CD14-positive monocyte (primary cell): Measurements from ENCODE around the gene WDFY4. TPM values are rescaled to one million over a fixed set of nuclear protein-coding genes. Genes with fewer than 3 reads are reported as not detected.

Source experiments
- DNase-seq, 3 donors: peaks; one replicate each; pipeline ENCODE4 v3.0.0-alpha.2; 2011 to 2022
- H2AFZ ChIP-seq: 2 replicates; pipeline ENCODE4 v1.6.0; 2012; ENCODE audit warnings: mild to moderate bottlenecking, low read depth, low read length, inconsistent platforms; ENCODE audit not compliant: insufficient read depth, poor library complexity, severe bottlenecking
- H3K27ac ChIP-seq, 2 donors: 1 replicate in 1 of 2; 2 replicates in 1 of 2; pipeline ENCODE4 v1.5.1; 2012 to 2013; ENCODE audit warnings: low read length in 2 of 2, control low read depth in 1 of 2, inconsistent platforms in 1 of 2, low read depth in 1 of 2, mild to moderate bottlenecking in 1 of 2
- H3K27me3 ChIP-seq, 2 donors: one replicate each; pipeline versions ENCODE4 v1.6.0 to v1.6.1; 2011 to 2013; ENCODE audit warnings: low read length in 2 of 2; ENCODE audit not compliant: control insufficient read depth in 2 of 2, insufficient read depth in 2 of 2
- H3K36me3 ChIP-seq, 2 donors: replicated peaks in 1 of 2; 1 replicate in 1 of 2; 2 replicates in 1 of 2; pipeline versions ENCODE4 v1.5.1 to v1.6.1; 2012 to 2013; ENCODE audit warnings: low read length in 2 of 2, control low read depth in 1 of 2, inconsistent platforms in 1 of 2, mild to moderate bottlenecking in 1 of 2; ENCODE audit not compliant: insufficient read depth in 2 of 2, control insufficient read depth in 1 of 2
- H3K4me1 ChIP-seq, 2 donors: 1 replicate in 1 of 2; 2 replicates in 1 of 2; pipeline versions ENCODE4 v1.5.1 to v1.6.1; 2012 to 2013; ENCODE audit warnings: low read length in 2 of 2, control low read depth in 1 of 2, inconsistent platforms in 1 of 2, mild to moderate bottlenecking in 1 of 2, moderate library complexity in 1 of 2; ENCODE audit not compliant: insufficient read depth in 2 of 2, control insufficient read depth in 1 of 2
- H3K4me2 ChIP-seq: replicated peaks from 2 replicates; pipeline ENCODE3; 2012; ENCODE audit warnings: low read length, moderate library complexity, mild to moderate bottlenecking; ENCODE audit not compliant: poor library complexity, severe bottlenecking; ENCODE audit errors: extremely low read depth
- H3K4me3 ChIP-seq, 3 experiments: fragments of 200-600 bp in 1 of 3; sonication (generic) in 1 of 3; replicated peaks in 1 of 3; 1 replicate in 2 of 3; 2 replicates in 1 of 3; pipeline ENCODE4 v1.5.1; 2011 to 2013; ENCODE audit warnings: low read length in 3 of 3, mild to moderate bottlenecking in 3 of 3, control low read depth in 2 of 3, low read depth in 2 of 3, inconsistent platforms in 1 of 3, moderate library complexity in 1 of 3
- H3K79me2 ChIP-seq: 2 replicates; pipeline ENCODE4 v1.6.0; 2012; ENCODE audit warnings: mild to moderate bottlenecking, control low read depth, inconsistent platforms, low read length, moderate library complexity; ENCODE audit not compliant: insufficient read depth
- H3K9ac ChIP-seq: 2 replicates; pipeline ENCODE4 v1.6.0; 2017; ENCODE audit warnings: low read length, mild to moderate bottlenecking; ENCODE audit not compliant: insufficient read depth, poor library complexity, severe bottlenecking
- H3K9me3 ChIP-seq, 2 donors: replicated peaks in 1 of 2; 1 replicate in 1 of 2; 2 replicates in 1 of 2; pipeline versions ENCODE4 v1.5.1 to v1.6.1; 2012 to 2013; ENCODE audit warnings: low read length in 2 of 2, control low read depth in 1 of 2; ENCODE audit not compliant: control insufficient read depth in 1 of 2, insufficient read depth in 1 of 2
- H4K20me1 ChIP-seq: 2 replicates; pipeline ENCODE4 v1.6.0; 2012; ENCODE audit warnings: mild to moderate bottlenecking, low read length, control low read depth, moderate library complexity; ENCODE audit not compliant: insufficient read depth
- H3K27ac Mint-ChIP-seq, 7 donors: one replicate each; pipeline ENCODE4 v1.8.0; 2020; ENCODE audit warnings: mild to moderate bottlenecking in 7 of 7, mixed read lengths in 7 of 7, moderate library complexity in 6 of 7, inconsistent platforms in 2 of 7
- H3K27me3 Mint-ChIP-seq, 3 donors: one replicate each; pipeline ENCODE4 v1.8.0; 2021 to 2022; ENCODE audit warnings: low read depth in 3 of 3, mild to moderate bottlenecking in 3 of 3, mixed read lengths in 3 of 3, moderate library complexity in 3 of 3, inconsistent platforms in 1 of 3
- H3K36me3 Mint-ChIP-seq, 2 donors: one replicate each; pipeline ENCODE4 v1.8.0; 2020; ENCODE audit warnings: mixed read lengths in 2 of 2, inconsistent platforms in 1 of 2, mild to moderate bottlenecking in 1 of 2
- H3K4me1 Mint-ChIP-seq: one replicate; pipeline ENCODE4 v1.8.0; 2020; ENCODE audit warnings: mild to moderate bottlenecking, mixed read lengths
- H3K4me3 Mint-ChIP-seq, 2 donors: one replicate each; pipeline ENCODE4 v1.8.0; 2020; ENCODE audit warnings: mild to moderate bottlenecking in 2 of 2, mixed read lengths in 2 of 2, moderate library complexity in 1 of 2
- H3K9me3 Mint-ChIP-seq, 7 donors: one replicate each; pipeline ENCODE4 v1.8.0; 2020 to 2022; ENCODE audit warnings: mixed read lengths in 7 of 7, mild to moderate bottlenecking in 6 of 7, moderate library complexity in 6 of 7, inconsistent platforms in 2 of 7
- CTCF ChIP-seq: fragments of 200-600 bp; IDR thresholded peaks from one replicate; pipeline ENCODE4 v1.8.0; 2022; ENCODE audit warnings: antibody characterized with exemption, mild to moderate bottlenecking
- WGBS: methylation state at CpG from one replicate; pipeline ENCODE4 v1.1.5; 2013; ENCODE audit warnings: missing lambda C conversion rate; ENCODE audit not compliant: insufficient coverage; 5-methylcytosine and 5-hydroxymethylcytosine counted together
- intact Hi-C, 2 donors: fragments of 100-400 bp; cut with micrococcal nuclease; formaldehyde crosslinking; loops; one replicate each; pipeline versions ENCODE4 v1.15.0 to v1.15.1; 2023
- polyA plus RNA-seq, 3 donors: library from polyadenylated mRNA; depleted of rRNA in 1 of 3; unstranded in 2 of 3; stranded (reverse) in 1 of 3; fragments of 300-500 nt in 2 of 3; fragments of >200 nt in 1 of 3; fragmentation: Illumina TruSeq in 2 of 3; gene quantifications; 1 replicate in 2 of 3; 2 replicates in 1 of 3; pipeline ENCODE4 v1.2.3, GENCODE V29; 2012 to 2021

WDFY4 gene
- polyA plus RNA-seq, 3 donors, result 7.5 to 36.1 (median 9.8) TPM

- Histone ChIP-seq H3K9me3 (peaks cover 3 to 6% of the 10 kb centered on the region in 2 donors), H3K36me3 (peaks cover 22 to 80% of the 10 kb centered on the region in 2 donors), H2AFZ (no peak overlapping the region), H4K20me1 (no peaks in the 10 kb centered on the region), H3K27me3 (no peaks in the 10 kb centered on the region), H3K79me2 (no peaks in the 10 kb centered on the region), H3K27ac (no peak overlapping the region), H3K4me3 (no peak overlapping the region), H3K4me2 (no peak overlapping the region), H3K4me1 (no peaks in the 10 kb centered on the region), H3K9ac (no peak overlapping the region)
- intact Hi-C loops, result no loop called here
- no peak overlapping the region for H3K27ac Mint-ChIP-seq
- peaks cover 53 to 63% of the 10 kb centered on the region in 2 donors for H3K36me3 Mint-ChIP-seq
- no peak for TF ChIP-seq CTCF
- peaks cover 2 to 12% (median 8%) of the 10 kb centered on the region in 7 donors for H3K9me3 Mint-ChIP-seq
- no peaks in the 10 kb centered on the region for H3K27me3 Mint-ChIP-seq
- DNase-seq, result no peak
- no peaks in the 10 kb centered on the region for H3K4me1 Mint-ChIP-seq
- H3K4me3 Mint-ChIP-seq, result no peak overlapping the region
Measured at GRCh38 chr10:48856855-48857254, 172.2 kb downstream of the WDFY4 start.

- DNase-seq, result no peak
- Histone ChIP-seq H2AFZ (no peak overlapping the region), H4K20me1 (no peaks in the 10 kb centered on the region), H3K27ac (no peak overlapping the region), H3K9me3 (no peaks in the 10 kb centered on the region), H3K79me2 (no peaks in the 10 kb centered on the region), H3K9ac (no peak overlapping the region), H3K27me3 (no peaks in the 10 kb centered on the region), H3K4me3 (no peak overlapping the region), H3K36me3 (peaks cover 75 to 97% of the 10 kb centered on the region in 2 donors), H3K4me1 (no peaks in the 10 kb centered on the region), H3K4me2 (no peak overlapping the region)
- Mint-ChIP-seq H3K36me3 (peaks cover 79 to 91% of the 10 kb centered on the region in 2 donors), H3K4me3 (no peak overlapping the region), H3K27ac (no peak overlapping the region), H3K27me3 (peaks cover 0 to 2% (median 0%) of the 10 kb centered on the region in 3 donors), H3K9me3 (no peaks in the 10 kb centered on the region), H3K4me1 (no peaks in the 10 kb centered on the region)
- WGBS, result 86% methylated on average over 1 of the region's 1 CpG
- intact Hi-C loops, result no loop called here
- no peak for TF ChIP-seq CTCF
Measured at GRCh38 chr10:48872234-48872633, 187.6 kb downstream of the WDFY4 start.
